H1 (cell line): ENCODE results near the gene PABPN1. TPM values are rescaled to one million over a fixed set of nuclear protein-coding genes. Genes with fewer than 3 reads are reported as not detected.

Experiments
- ASH2L ChIP-seq: fragments of 200-600, 300-600 bp; sonication (generic); IDR thresholded peaks from one replicate; pipeline ENCODE4 v1.7.1; 2017; ENCODE audit warnings: low read length
- CBX5 ChIP-seq: fragments of 300-800, 300-1000 bp; sonication (generic); IDR thresholded peaks from 2 replicates; pipeline ENCODE4 v1.7.1; 2016; ENCODE audit warnings: antibody characterized with exemption, low read length, low read depth
- CBX8 ChIP-seq: fragments of 300-800, 300-1000 bp; sonication (generic); IDR thresholded peaks from 2 replicates; pipeline ENCODE4 v1.7.1; 2016; ENCODE audit warnings: low read depth, low read length, borderline replicate concordance
- CHD1 ChIP-seq: IDR thresholded peaks from 2 replicates; pipeline ENCODE4 v1.6.1; 2012; ENCODE audit warnings: low read depth, low read length, improper control_type of control experiment
- CHD2 ChIP-seq: IDR thresholded peaks from 2 replicates; pipeline ENCODE4 v1.6.1; 2012; ENCODE audit warnings: low read length, improper control_type of control experiment
- CREB1 ChIP-seq: IDR thresholded peaks from 2 replicates; pipeline ENCODE4 v1.6.1; 2012; ENCODE audit warnings: inconsistent platforms
- GABPA ChIP-seq: IDR thresholded peaks from 2 replicates; pipeline ENCODE4 v1.6.1; 2011; ENCODE audit warnings: mild to moderate bottlenecking, low read length, moderate library complexity, borderline replicate concordance; ENCODE audit not compliant: insufficient read depth
- KDM1A ChIP-seq: fragments of 200-600, 300-600 bp; sonication (generic); IDR thresholded peaks from 2 replicates; pipeline ENCODE4 v1.7.1; 2016; ENCODE audit warnings: mild to moderate bottlenecking, low read length, borderline replicate concordance
- KDM4A ChIP-seq: IDR thresholded peaks from one replicate; pipeline ENCODE4 v1.7.1; 2012; ENCODE audit warnings: low read depth, mild to moderate bottlenecking, moderate library complexity, low read length, inconsistent platforms; ENCODE audit not compliant: severe bottlenecking
- KDM5A ChIP-seq: fragments of 200-600 bp; IDR thresholded peaks from 2 replicates; pipeline ENCODE4 v1.7.1; 2012; ENCODE audit warnings: mild to moderate bottlenecking, low read length, inconsistent platforms, mixed read lengths
- NANOG ChIP-seq: IDR thresholded peaks from 2 replicates; pipeline ENCODE4 v1.6.1; 2011; ENCODE audit warnings: low read length, low read depth, mild to moderate bottlenecking, inconsistent platforms; ENCODE audit not compliant: insufficient read depth, poor library complexity, severe bottlenecking
- PHF8 ChIP-seq: fragments of 200-600 bp; sonication (generic); conservative IDR thresholded peaks from 2 replicates; pipeline ENCODE4 v1.7.1; 2012; ENCODE audit warnings: low read depth, mild to moderate bottlenecking, inconsistent platforms, low read length, moderate library complexity
- POLR2AphosphoS5 ChIP-seq: IDR thresholded peaks from 2 replicates; pipeline ENCODE4 v1.6.1; 2011; ENCODE audit warnings: low read depth, low read length
- POU5F1 ChIP-seq: IDR thresholded peaks from 2 replicates; pipeline ENCODE4 v1.6.1; 2011; ENCODE audit warnings: low read depth, mild to moderate bottlenecking, low read length, moderate library complexity
- RAD21 ChIP-seq, 2 experiments: IDR thresholded peaks in 1 of 2; conservative IDR thresholded peaks in 1 of 2; 2 replicates each; pipeline ENCODE4 v1.6.1; 2011; ENCODE audit warnings: low read depth in 2 of 2, low read length in 2 of 2, improper control_type of control experiment in 1 of 2, inconsistent platforms in 1 of 2, mild to moderate bottlenecking in 1 of 2, moderate library complexity in 1 of 2
- SAP30 ChIP-seq: fragments of 300-600 bp; sonication (generic); IDR thresholded peaks from 2 replicates; pipeline ENCODE4 v1.7.1; 2012; ENCODE audit warnings: low read length, moderate library complexity, mild to moderate bottlenecking, inconsistent platforms; ENCODE audit not compliant: insufficient read depth, insufficient replicate concordance
- SP1 ChIP-seq: IDR thresholded peaks from 2 replicates; pipeline ENCODE4 v1.6.1; 2011; ENCODE audit warnings: low read depth, low read length
- TAF7 ChIP-seq: optimal IDR thresholded peaks from 2 replicates; pipeline ENCODE3; 2011; ENCODE audit warnings: low read depth, mild to moderate bottlenecking, inconsistent platforms, low read length, moderate library complexity, borderline replicate concordance
- TEAD4 ChIP-seq: IDR thresholded peaks from 2 replicates; pipeline ENCODE4 v1.6.1; 2012; ENCODE audit warnings: low read depth, low read length, inconsistent platforms, mixed read lengths
- polyA plus RNA-seq, 7 experiments: library from polyadenylated mRNA; depleted of rRNA in 3 of 7; stranded (reverse) in 5 of 7; unstranded in 2 of 7; fragments of >200 nt in 5 of 7; fragments of 200-250 nt in 2 of 7; gene quantifications; 1 replicate in 5 of 7; 2 replicates in 1 of 7; 4 replicates in 1 of 7; pipeline versions ENCODE4 v1.2.1 to v1.2.3, GENCODE V29; 2011 to 2013; ENCODE audit warnings: missing spikeins in 2 of 7, mixed read lengths in 2 of 7
- total RNA-seq: library from RNA; stranded (reverse); fragmentation: NEBNext Ultra II Directional; extraction: Animal tissue kit (Norgen Biotek cat#: 25700); gene quantifications from 2 replicates; pipeline ENCODE4 v1.2.1, GENCODE V29; 2021
- TF ChIP-seq, protein P1 (sequence below), 3 experiments: IDR thresholded peaks; 1 replicate in 2 of 3; 2 replicates in 1 of 3; pipeline versions ENCODE4 v1.5.1 to v1.6.1; 2011; ENCODE audit warnings: low read length in 3 of 3, mild to moderate bottlenecking in 3 of 3, inconsistent platforms in 2 of 3, low read depth in 1 of 3, moderate library complexity in 1 of 3; ENCODE audit not compliant: insufficient read depth in 1 of 3; ENCODE audit errors: control extremely low read depth in 1 of 3

The PABPN1 gene
- total and polyA plus RNA-seq, 2 of the 8 experiments (the other 6 are each of a cell fraction or from before 2014, with no cell fraction given) = 300 to 331 TPM

DNA sequence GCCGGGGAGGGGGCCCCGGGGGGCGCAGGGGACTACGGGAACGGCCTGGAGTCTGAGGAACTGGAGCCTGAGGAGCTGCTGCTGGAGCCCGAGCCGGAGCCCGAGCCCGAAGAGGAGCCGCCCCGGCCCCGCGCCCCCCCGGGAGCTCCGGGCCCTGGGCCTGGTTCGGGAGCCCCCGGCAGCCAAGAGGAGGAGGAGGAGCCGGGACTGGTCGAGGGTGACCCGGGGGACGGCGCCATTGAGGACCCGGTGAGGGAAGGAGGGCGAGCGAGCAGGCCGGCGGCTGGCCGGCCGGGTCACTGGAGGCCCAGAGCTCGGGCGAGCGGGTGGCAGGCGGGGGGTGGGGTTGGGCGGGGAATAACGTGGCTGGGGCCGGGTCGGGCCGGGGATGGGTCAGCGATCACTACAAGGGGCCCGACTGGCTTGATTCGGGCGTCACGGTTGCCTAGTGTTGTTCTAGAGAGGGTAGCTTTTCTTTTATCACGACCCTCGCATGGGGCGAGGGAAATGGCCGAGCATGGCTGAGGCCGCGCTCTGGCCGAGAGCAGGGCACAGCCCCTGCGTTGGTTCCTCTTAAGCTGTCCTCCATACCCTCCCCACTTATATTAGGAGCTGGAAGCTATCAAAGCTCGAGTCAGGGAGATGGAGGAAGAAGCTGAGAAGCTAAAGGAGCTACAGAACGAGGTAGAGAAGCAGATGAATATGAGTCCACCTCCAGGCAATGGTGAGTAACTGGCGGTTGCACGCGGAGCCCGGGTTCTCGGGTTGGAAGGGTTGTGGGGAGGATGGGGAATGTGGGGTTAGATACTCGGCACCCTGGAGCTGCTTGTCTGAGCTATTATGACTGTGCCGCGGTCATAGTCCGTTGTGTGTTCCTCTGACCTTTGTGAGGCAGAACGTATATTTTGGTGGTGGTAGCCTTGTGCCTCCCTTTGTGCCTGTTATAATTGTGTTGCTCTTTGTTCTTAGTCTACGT is 603 bp downstream of the PABPN1 start (continued):
- peak; percentile 63 for TF ChIP-seq PHF8
- no peak for TF ChIP-seq CBX5
- TF ChIP-seq KDM5A = no peak
- TF ChIP-seq NANOG = no peak
- TF ChIP-seq POU5F1 = no peak
- no peak for TF ChIP-seq GABPA
- 0 out of 2 replicates have a peak, but pooled peaks have one; percentile 5 for TF ChIP-seq CREB1
- TF ChIP-seq SP1 = no peak
- TF ChIP-seq TEAD4 = no peak
- no peak for TF ChIP-seq SAP30
- no peak for TF ChIP-seq RAD21 (IDR thresholded peaks at IDR 0.05 in 1 of 2, conservative IDR thresholded peaks at IDR 0.05 in 1 of 2; ENCODE audit: low read depth in 2 of 2, low read length in 2 of 2)
- TF ChIP-seq, protein P1, sequence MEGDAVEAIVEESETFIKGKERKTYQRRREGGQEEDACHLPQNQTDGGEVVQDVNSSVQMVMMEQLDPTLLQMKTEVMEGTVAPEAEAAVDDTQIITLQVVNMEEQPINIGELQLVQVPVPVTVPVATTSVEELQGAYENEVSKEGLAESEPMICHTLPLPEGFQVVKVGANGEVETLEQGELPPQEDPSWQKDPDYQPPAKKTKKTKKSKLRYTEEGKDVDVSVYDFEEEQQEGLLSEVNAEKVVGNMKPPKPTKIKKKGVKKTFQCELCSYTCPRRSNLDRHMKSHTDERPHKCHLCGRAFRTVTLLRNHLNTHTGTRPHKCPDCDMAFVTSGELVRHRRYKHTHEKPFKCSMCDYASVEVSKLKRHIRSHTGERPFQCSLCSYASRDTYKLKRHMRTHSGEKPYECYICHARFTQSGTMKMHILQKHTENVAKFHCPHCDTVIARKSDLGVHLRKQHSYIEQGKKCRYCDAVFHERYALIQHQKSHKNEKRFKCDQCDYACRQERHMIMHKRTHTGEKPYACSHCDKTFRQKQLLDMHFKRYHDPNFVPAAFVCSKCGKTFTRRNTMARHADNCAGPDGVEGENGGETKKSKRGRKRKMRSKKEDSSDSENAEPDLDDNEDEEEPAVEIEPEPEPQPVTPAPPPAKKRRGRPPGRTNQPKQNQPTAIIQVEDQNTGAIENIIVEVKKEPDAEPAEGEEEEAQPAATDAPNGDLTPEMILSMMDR (IDR thresholded peaks at IDR 0.05; ENCODE audit: control extremely low read depth in 1 of 3, insufficient read depth in 1 of 3, low read depth in 1 of 3, low read length in 3 of 3) = no peak
- no peak for TF ChIP-seq CHD2
- peak; percentile 43 for TF ChIP-seq POLR2AphosphoS5
- TF ChIP-seq TAF7 = peak; percentile 49
- TF ChIP-seq CBX8 = no peak
- TF ChIP-seq ASH2L = no peak
- no peak for TF ChIP-seq KDM1A
- TF ChIP-seq KDM4A = no peak
- TF ChIP-seq CHD1 = no peak
